Stimulated activated CD8-positive, alpha-beta memory T cell treated with anti-CD3 and anti-CD28 coated beads, Interleukin-4, amount 100 ng/mL, for 4 hours (primary cell): ENCODE data around the gene MYO9A.

Experiments
- DNase-seq, 2 donors: peaks; one replicate each; pipeline ENCODE4 v3.0.0-alpha.2; 2020; ENCODE audit warnings: low read depth in 2 of 2, low spot score in 1 of 2

MYO9A gene

GRCh38 chr15:72118017-72118978 lies at the start of gene MYO9A, which contains the start of gene SENP8:
MYO9A (minus strand) TSS chr15:72118150; CDS start chr15:72046563, 71,587 bp downstream.
SENP8 (plus strand) TSS chr15:72118403; CDS start chr15:72139624, 21,221 bp downstream.
- peak; percentile 98 to 99 for DNase-seq

- no peak for DNase-seq
Observed at GRCh38 chr15:72167445-72167844, 49.5 kb upstream of the MYO9A start.

- no peak for DNase-seq
Observed at GRCh38 chr15:72166716-72167417, 48.9 kb upstream of the MYO9A start.

DNA sequence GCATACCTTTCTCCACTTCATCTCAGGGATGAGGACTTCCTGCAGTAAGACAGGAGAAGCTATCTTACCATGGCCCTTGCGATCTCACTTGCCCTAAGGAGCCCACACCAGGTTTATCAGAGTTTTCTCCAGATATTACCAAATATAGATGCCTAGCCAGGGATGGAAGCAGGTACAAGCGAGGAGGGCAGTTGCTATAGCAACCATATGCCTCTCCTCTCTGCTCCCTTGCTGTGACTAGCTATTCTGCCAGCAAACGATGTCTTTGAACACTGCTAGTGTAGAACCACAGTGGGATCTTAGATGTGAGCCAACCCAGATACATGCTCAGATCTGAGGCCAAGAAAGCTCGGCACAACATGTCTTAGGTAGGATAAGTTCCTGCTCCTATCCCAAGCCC lies 45.8 kb upstream of the MYO9A start:
- DNase-seq = no peak

DNA sequence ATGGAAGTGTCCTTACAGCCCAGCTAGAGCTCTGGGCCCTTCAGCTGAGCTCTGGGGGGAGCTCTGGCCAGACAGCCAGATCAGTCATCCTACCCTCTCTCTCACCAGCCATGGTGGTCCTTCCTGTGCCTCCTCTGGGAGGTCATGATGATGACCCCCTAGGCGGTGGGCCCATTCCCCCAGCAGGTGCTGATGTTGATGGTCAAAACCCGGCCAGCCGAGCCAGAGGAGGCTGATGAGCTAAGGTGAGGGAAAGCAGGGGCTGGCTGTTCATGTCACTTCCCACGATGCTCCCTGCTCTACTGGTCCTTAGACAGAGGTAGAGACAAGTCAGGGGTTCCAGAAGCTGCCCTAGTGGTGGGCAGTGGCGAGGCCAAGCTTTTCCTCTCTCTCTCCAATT lies 44.6 kb upstream of the MYO9A start:
- no peak for DNase-seq

GRCh38 chr15:72161361-72162132 lies 43.6 kb upstream of the MYO9A start:
- no peak for DNase-seq

- DNase-seq = no peak
Observed at GRCh38 chr15:72160696-72161245, 42.8 kb upstream of the MYO9A start.

GRCh38 chr15:72156928-72157327 lies 39.0 kb upstream of the MYO9A start:
- no peak for DNase-seq

DNA sequence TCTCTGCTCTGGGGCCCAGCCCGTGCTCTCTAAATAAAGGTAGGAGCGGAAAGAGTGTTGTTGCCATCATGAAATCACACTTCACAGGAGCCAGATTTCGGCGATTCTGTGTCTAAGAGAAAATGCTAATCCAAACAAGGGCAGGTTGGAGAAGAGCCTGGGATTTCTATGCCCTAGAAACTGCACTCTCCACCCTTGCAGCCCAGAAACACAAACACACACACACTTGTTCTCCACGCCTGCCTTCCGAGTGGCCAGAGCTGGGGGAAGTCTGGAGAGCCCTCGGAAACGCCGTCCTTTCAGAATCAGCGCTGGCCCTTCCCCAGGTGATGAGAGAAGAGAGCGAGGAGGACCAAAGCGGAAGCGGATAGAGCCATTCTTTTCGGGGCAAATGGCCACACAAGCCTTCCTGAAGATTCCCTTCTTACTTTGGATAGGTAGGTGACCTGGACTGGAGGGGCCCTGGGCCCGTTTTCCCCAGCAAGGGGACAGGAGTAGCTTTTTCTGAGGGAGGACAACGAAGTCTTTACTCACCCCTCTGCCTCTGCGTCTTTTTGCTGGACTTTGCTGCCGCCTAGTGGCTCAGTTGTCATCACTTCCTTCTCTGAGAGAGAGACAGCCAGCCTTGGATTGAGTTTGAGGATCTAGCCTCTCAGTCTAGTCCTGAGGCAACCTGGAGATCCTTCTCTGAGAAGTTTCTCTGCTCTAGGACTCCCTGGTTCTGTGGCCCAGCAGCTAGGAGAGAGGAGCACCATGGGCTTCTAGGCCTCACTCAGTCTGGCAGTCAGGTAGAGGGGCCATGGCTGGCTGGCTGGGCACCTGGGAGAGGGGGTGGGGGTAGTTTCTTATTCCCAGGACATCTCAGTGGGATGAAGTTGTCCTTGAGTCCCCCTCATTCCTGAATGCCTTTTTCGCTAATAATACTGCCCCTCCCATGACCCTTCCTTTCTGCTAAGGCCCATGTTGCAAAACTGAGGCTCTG lies 38.0 kb upstream of the MYO9A start:
- peak; percentile 48 to 79 for DNase-seq

GRCh38 chr15:72155003-72155621 lies 37.2 kb upstream of the MYO9A start:
- no peak for DNase-seq

DNA sequence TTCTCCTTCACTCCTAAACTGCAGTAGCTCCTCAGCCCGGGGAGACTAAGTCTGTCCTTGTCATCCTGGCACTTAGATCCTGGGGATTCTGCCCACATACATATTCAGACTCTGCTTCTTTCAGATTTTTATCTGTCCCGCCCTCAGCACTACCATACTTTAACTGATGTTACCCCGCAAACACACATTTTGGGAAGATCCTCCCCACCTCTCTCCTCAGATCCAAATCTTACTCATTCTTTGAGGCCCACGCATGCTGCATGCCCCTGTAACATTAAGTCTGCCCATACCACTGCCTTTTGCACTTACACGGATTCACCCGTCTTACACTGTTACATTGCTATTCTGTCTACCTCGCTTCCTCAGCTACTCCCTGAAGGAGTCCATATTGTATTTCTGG lies 36.4 kb upstream of the MYO9A start:
- DNase-seq = no peak

- no peak for DNase-seq
Observed at GRCh38 chr15:72153269-72154000, 35.5 kb upstream of the MYO9A start.

GRCh38 chr15:72147418-72147817 lies 29.5 kb upstream of the MYO9A start:
- no peak for DNase-seq

DNA sequence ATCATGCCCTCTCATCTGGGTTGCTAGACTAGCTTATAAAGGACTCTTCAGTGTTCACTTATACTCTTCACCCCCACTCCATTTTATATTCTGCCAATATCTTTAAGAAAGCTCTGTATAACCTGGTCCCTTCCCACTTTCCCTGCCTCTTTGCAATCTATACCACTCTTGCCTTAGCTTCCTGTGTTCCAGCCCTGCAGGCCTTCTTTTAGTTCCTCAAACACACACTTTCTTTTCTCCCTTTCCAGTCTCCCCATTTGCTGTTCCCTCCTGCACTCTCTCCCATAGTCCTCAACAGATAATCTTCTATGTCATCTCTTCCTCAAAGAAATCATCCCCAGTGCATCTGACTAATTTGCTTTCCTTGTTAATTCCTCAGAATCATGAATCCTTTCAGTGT lies 29.0 kb upstream of the MYO9A start:
- DNase-seq = no peak

DNA sequence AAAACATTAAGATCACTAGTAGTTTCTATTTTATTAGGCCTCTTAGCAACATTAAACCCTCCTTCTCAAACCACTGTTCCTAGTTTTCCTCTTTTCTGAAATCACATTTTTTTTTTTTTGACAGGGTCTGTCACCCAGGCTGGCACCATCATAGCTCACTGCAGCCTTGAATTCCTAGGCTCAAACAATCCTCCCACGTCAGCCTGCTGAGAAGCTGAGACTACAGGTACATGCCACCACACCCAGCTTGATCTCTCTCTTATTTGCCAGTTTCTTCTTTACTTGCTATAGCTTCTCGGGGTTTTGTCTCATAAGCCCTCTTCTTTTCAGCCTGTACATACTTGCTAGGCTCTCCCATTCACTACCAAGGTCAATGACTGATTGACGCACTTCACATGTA lies 28.3 kb upstream of the MYO9A start:
- DNase-seq = no peak

DNA sequence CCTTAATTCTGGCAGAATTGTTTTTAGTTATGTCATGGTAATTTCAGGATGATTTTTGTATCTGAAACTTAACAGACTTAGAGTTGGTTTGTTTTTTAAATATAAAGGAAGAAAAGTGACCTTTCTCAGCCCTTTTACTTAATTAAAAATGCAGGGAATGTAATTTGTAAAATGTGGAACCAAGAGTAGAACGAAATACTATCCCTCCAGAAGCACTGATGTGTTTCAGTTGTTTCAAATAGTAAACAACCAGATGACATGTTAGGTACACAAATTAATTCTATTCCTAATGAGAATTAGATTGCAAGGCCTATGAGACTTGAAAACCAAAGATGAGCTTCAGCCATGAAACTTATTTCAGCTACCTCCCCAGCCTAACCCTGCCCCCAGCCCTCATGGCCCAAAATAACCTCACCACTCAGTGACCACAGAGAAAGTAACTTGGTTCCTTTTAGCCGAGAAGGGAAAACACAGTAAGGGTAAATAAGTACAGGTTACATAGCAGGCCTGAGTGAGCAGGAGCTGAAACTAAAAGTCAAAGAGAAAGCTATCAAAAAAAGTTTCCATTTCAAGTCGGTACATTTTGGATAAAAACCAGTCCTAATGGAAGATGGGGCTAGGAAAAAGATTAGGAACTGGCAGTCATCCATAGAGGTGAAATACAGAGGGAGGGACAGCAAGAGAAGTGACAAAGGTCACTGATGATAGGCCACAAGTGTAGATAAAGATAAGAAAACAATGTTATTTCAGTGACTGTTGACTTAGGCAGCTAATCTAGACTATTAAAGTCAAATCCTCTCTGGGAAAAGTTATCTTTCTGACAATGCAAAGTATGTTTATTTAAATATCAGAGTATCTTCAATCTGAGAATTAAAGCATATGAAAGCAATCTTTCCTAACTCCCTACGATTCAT lies 23.5 kb upstream of the MYO9A start:
- no peak for DNase-seq

GRCh38 chr15:72140088-72140487 lies 22.1 kb upstream of the MYO9A start:
- DNase-seq = no peak

DNA sequence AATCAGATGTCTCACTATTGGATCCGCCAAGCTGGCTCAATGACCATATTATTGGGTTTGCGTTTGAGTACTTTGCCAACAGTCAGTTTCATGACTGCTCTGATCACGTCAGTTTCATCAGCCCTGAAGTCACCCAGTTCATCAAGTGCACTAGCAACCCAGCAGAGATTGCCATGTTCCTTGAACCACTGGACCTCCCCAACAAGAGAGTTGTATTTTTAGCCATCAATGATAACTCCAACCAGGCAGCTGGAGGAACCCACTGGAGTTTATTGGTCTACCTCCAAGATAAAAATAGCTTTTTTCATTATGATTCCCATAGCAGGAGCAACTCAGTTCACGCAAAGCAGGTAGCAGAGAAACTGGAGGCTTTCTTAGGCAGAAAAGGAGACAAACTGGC lies 21.7 kb upstream of the MYO9A start:
- no peak for DNase-seq
